ENCODE data around the gene TMEM273.
A peak's percentile ranks its signal among the peaks of the same experiment; 100 is the strongest.

Gene TMEM273

DNA sequence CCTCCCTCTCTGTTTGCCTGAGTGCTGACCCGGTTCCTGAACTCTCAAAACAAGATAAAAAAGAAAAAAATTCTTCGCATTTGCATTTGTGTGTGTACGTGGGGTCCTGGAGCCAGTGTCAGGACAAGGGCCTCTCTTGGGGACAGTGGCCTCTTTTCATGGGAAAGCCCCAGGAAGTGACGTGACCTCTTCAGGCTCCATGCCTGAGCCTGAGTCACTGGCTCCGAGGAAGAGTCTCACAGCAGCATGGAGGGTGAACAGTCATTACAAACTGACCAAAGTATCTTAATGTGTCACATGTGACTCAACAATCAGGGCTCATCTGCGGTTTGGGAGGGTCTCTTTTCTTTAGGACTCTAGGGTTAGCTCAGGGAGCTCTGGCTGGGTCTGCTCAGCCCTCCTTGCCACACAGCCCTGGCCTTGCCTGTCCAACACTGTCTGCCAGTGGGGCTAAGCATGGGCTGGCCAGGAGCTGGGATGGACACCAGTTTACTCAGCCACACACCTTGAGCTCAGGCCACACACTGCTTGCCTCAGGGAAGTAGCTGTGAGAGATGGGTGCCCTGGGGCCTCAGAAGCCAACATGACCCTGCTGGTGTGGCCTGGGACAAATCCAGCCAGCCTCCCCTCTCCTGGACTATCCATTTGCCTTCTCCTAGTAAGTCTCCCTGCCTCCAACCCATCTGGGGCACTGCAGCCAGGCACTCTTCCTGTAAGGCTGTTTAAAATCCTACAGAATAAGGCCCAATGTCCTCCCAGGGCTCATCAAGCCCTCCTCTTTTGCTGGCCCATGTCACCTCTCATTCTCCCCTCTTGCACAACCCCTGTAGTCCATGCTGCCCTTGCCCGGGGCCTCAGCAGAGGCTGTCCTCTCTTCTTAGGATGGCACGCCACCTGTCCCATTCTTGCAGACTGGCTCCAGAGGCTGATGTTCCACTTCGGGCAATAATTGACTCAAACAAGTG, 10.5 kb downstream of the TMEM273 start:
- WGBS (ENCODE audit: extremely low coverage, insufficient coverage, low lambda C conversion rate), result no CpG with 5 or more reads among the region's 9 CpGs
- no peaks in the 10 kb centered on the region for H3K79me1 ChIP-seq (ENCODE audit: low read length)
- no peak overlapping the region for H2BK5ac ChIP-seq (ENCODE audit: low read length)
- H2AK5ac ChIP-seq (ENCODE audit: low read length), result no peak overlapping the region
- no peak overlapping the region for H3K4ac ChIP-seq (ENCODE audit: low read depth, low read length)
- H3K4me3 ChIP-seq (ENCODE audit: low read length), result no peak overlapping the region
- H2BK120ac ChIP-seq (ENCODE audit: low read depth, low read length), result no peak overlapping the region
- H3K56ac ChIP-seq (ENCODE audit: low read length), result no peak overlapping the region
- no peak overlapping the region for H3K18ac ChIP-seq (ENCODE audit: low read length)
- no peak overlapping the region for H4K8ac ChIP-seq (ENCODE audit: low read depth, low read length)
- H3K9ac ChIP-seq (ENCODE audit: low read length), result no peak overlapping the region
- no peaks in the 10 kb centered on the region for H3K27me3 ChIP-seq (ENCODE audit: insufficient read depth, low read length, poor library complexity)
- no peak overlapping the region for H3K4me2 ChIP-seq (ENCODE audit: low read length)
- no peak overlapping the region for H3K23ac ChIP-seq (ENCODE audit: low read length)
- no peak for DNase-seq
- peaks cover 4% of the 10 kb centered on the region for H3K4me1 ChIP-seq (ENCODE audit: control insufficient read depth, low read depth, low read length)
- no peak overlapping the region for H4K5ac ChIP-seq (ENCODE audit: low read length)
- H3K79me2 ChIP-seq (ENCODE audit: control insufficient read depth, insufficient read depth, low read length), result no peaks in the 10 kb centered on the region
- H3K36me3 ChIP-seq (ENCODE audit: control insufficient read depth, insufficient read depth, low read length), result no peaks in the 10 kb centered on the region
- no peak overlapping the region for H2BK15ac ChIP-seq (replicated peaks; ENCODE audit: low read depth)
- H3K27ac ChIP-seq (ENCODE audit: low read depth, low read length), result no peak overlapping the region

DNA sequence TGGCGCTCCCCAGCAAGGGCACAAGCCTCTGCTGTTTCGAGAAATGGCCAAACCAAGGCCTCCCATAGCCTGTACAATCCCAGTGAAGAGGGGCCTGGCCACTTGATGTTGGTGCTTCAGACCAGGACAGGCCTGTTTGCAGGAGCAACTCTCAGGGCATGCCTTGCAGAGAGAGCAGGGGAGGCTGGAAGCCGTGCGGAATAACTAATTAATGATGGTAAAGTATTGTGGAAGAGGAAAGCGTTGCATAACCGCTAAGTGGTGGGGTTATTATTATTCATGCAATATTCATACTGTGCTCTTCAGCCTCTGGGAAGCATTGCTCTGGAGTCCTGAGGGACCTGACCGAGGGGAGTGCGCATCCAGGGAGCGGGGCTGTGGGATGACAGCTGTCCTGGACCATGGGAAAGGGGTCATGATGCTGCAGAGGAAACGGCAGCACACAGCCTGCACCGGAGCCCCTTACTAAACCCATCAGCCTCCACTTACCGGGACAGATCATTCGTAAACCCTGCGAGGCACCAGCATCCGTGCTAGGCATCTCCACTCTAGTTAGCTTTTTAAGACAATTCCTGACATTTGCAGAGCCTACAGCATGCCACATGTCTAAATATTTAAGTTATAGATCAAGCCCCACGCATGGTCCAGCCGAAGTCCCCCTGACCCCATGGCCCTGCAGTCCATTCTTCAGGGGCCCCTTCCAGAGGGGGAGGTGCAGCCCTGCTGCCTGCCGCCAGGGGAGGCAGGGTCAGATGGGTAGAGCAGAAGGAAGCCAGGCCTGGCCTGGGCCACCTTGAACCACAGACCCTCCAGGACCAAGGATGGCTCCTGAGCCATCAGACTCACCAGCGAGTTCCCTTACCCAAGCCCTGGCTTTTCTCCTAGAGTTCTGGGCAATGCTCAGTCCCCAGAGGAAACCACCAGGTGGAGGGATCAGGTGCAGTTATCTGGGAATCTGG, 11.6 kb downstream of the TMEM273 start:
- H3K27ac ChIP-seq (ENCODE audit: low read depth, low read length), result no peak overlapping the region

GRCh38 chr10:49175587-49176309, 12.4 kb downstream of the TMEM273 start:
- no peak overlapping the region for H4K8ac ChIP-seq (ENCODE audit: low read depth, low read length)
- DNase-seq, result no peak
- H3K4me1 ChIP-seq (ENCODE audit: control insufficient read depth, low read depth, low read length), result peaks cover 7% of the 10 kb centered on the region
- no peak overlapping the region for H3K4me3 ChIP-seq (ENCODE audit: low read length)
- no peak overlapping the region for H3K4me2 ChIP-seq (ENCODE audit: low read length)
- no peak overlapping the region for H3K56ac ChIP-seq (ENCODE audit: low read length)
- H3K79me1 ChIP-seq (ENCODE audit: low read length), result no peaks in the 10 kb centered on the region
- no peak overlapping the region for H2BK5ac ChIP-seq (ENCODE audit: low read length)
- no peak overlapping the region for H3K27ac ChIP-seq (ENCODE audit: low read depth, low read length)
- no peak overlapping the region for H2BK15ac ChIP-seq (replicated peaks; ENCODE audit: low read depth)
- no CpG with 5 or more reads among the region's 8 CpGs for WGBS (ENCODE audit: extremely low coverage, insufficient coverage, low lambda C conversion rate)
- H3K18ac ChIP-seq (ENCODE audit: low read length), result no peak overlapping the region
- no peak overlapping the region for H3K9ac ChIP-seq (ENCODE audit: low read length)
- no peaks in the 10 kb centered on the region for H3K36me3 ChIP-seq (ENCODE audit: control insufficient read depth, insufficient read depth, low read length)
- H2BK120ac ChIP-seq (ENCODE audit: low read depth, low read length), result no peak overlapping the region
- no peak overlapping the region for H3K4ac ChIP-seq (ENCODE audit: low read depth, low read length)
- H4K5ac ChIP-seq (ENCODE audit: low read length), result no peak overlapping the region
- no peak overlapping the region for H2AK5ac ChIP-seq (ENCODE audit: low read length)
- H3K27me3 ChIP-seq (ENCODE audit: insufficient read depth, low read length, poor library complexity), result no peaks in the 10 kb centered on the region
- no peak overlapping the region for H3K23ac ChIP-seq (ENCODE audit: low read length)
- no peaks in the 10 kb centered on the region for H3K79me2 ChIP-seq (ENCODE audit: control insufficient read depth, insufficient read depth, low read length)

More for the DNA sequence above, 11.6 kb downstream of the TMEM273 start:
- H3K79me1 ChIP-seq (ENCODE audit: low read length), result no peaks in the 10 kb centered on the region
- H3K56ac ChIP-seq (ENCODE audit: low read length), result no peak overlapping the region
- H3K4ac ChIP-seq (ENCODE audit: low read depth, low read length), result no peak overlapping the region
- no peaks in the 10 kb centered on the region for H3K36me3 ChIP-seq (ENCODE audit: control insufficient read depth, insufficient read depth, low read length)
- no CpG with 5 or more reads among the region's 19 CpGs for WGBS (ENCODE audit: extremely low coverage, insufficient coverage, low lambda C conversion rate)
- H3K4me3 ChIP-seq (ENCODE audit: low read length), result no peak overlapping the region
- H2BK5ac ChIP-seq (ENCODE audit: low read length), result no peak overlapping the region
- DNase-seq, result no peak
- no peak overlapping the region for H2BK15ac ChIP-seq (replicated peaks; ENCODE audit: low read depth)
- H3K79me2 ChIP-seq (ENCODE audit: control insufficient read depth, insufficient read depth, low read length), result no peaks in the 10 kb centered on the region
- H3K18ac ChIP-seq (ENCODE audit: low read length), result no peak overlapping the region
- no peak overlapping the region for H4K8ac ChIP-seq (ENCODE audit: low read depth, low read length)
- H2AK5ac ChIP-seq (ENCODE audit: low read length), result no peak overlapping the region
- H3K4me2 ChIP-seq (ENCODE audit: low read length), result no peak overlapping the region
- no peak overlapping the region for H3K9ac ChIP-seq (ENCODE audit: low read length)
- H3K4me1 ChIP-seq (ENCODE audit: control insufficient read depth, low read depth, low read length), result peaks cover 7% of the 10 kb centered on the region
- H3K27me3 ChIP-seq (ENCODE audit: insufficient read depth, low read length, poor library complexity), result no peaks in the 10 kb centered on the region
- H3K23ac ChIP-seq (ENCODE audit: low read length), result no peak overlapping the region
- no peak overlapping the region for H4K5ac ChIP-seq (ENCODE audit: low read length)
- H2BK120ac ChIP-seq (ENCODE audit: low read depth, low read length), result no peak overlapping the region

DNA sequence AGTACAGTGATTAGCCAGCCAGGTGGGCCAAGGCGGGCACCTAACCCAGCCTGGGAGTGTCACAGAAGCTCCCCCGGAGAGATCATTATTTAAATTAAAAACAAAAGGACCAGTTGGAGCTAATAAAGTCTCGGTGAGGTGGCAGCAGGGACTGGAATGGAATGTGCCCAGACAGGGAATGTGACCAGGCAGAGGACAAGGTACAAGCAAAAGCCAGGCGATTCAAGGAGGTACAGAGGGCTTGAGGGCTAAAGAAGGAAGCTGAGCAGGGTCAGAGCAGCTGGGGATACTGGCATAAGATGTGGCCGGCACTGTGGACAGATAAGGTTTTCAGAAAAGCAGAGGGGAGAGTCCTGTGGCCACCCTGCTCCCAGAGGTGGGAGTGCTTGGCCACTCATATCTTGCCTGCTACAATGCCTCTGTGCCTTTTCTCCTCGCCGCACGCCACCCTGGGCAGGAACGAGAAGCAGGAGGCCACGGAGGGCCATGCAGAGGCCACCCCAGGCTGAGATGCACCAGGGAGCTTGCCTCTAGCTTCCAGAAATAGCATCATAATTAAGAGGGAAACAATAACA, 13.2 kb downstream of the TMEM273 start:
- Histone ChIP-seq H2AK5ac (ENCODE audit: low read length) (no peak overlapping the region), H2BK15ac (replicated peaks; ENCODE audit: low read depth) (no peak overlapping the region), H3K18ac (ENCODE audit: low read length) (no peak overlapping the region), H3K4ac (ENCODE audit: low read depth, low read length) (no peak overlapping the region), H3K56ac (ENCODE audit: low read length) (no peak overlapping the region), H4K5ac (ENCODE audit: low read length) (no peak overlapping the region), H2BK120ac (ENCODE audit: low read depth, low read length) (no peak overlapping the region), H3K4me1 (ENCODE audit: control insufficient read depth, low read depth, low read length) (peaks cover 7% of the 10 kb centered on the region), H3K4me2 (ENCODE audit: low read length) (no peak overlapping the region), H4K8ac (ENCODE audit: low read depth, low read length) (no peak overlapping the region), H3K9ac (ENCODE audit: low read length) (no peak overlapping the region), H3K23ac (ENCODE audit: low read length) (no peak overlapping the region), H3K79me1 (ENCODE audit: low read length) (no peaks in the 10 kb centered on the region), H3K79me2 (ENCODE audit: control insufficient read depth, insufficient read depth, low read length) (no peaks in the 10 kb centered on the region), H3K27me3 (ENCODE audit: insufficient read depth, low read length, poor library complexity) (no peaks in the 10 kb centered on the region), H2BK5ac (ENCODE audit: low read length) (no peak overlapping the region), H3K36me3 (ENCODE audit: control insufficient read depth, insufficient read depth, low read length) (no peaks in the 10 kb centered on the region), H3K27ac (ENCODE audit: low read depth, low read length) (no peak overlapping the region), H3K4me3 (ENCODE audit: low read length) (no peak overlapping the region)
- peak; percentile 15 for DNase-seq
- no CpG with 5 or more reads among the region's 10 CpGs for WGBS (ENCODE audit: extremely low coverage, insufficient coverage, low lambda C conversion rate)

DNA sequence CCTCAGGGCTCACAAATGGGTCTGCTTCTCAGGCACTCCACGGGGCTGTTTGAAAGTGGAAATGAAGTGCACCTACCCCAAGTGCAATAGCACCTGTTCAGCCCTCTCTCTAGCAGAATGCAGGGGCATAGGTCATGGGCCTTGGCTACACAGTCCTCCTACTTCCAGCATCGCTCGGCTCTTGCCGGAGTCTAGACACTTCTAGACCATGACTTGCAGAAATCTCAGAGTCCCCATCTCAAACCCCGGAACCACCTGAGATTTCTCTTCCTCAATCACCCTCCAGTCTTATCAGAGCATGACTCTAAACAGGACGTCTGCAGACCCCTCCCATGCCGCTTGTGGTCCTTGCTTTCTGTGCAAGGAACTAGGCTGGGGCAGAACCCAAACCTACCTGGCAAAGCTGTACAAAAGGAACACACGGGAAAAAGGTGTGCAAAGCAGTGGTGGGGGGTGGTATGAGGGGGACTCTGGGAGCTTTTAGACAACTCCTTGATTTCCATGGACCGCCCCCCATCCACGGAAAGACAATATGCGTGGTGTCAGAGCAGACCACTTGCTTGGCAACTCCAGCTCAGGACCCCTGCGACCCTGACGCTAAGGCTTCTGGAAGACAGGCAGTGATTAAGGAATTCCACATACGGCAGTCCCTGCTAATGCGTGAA, 13.8 kb downstream of the TMEM273 start:
- H3K4ac ChIP-seq (ENCODE audit: low read depth, low read length), result no peak overlapping the region
- no peak overlapping the region for H4K5ac ChIP-seq (ENCODE audit: low read length)
- no peak overlapping the region for H2AK5ac ChIP-seq (ENCODE audit: low read length)
- H2BK15ac ChIP-seq (replicated peaks; ENCODE audit: low read depth), result no peak overlapping the region
- H4K8ac ChIP-seq (ENCODE audit: low read depth, low read length), result no peak overlapping the region
- H3K9ac ChIP-seq (ENCODE audit: low read length), result no peak overlapping the region
- WGBS (ENCODE audit: extremely low coverage, insufficient coverage, low lambda C conversion rate), result no CpG with 5 or more reads among the region's 15 CpGs
- H3K79me2 ChIP-seq (ENCODE audit: control insufficient read depth, insufficient read depth, low read length), result no peaks in the 10 kb centered on the region
- no peak overlapping the region for H3K23ac ChIP-seq (ENCODE audit: low read length)
- H3K56ac ChIP-seq (ENCODE audit: low read length), result no peak overlapping the region
- no peak overlapping the region for H3K27ac ChIP-seq (ENCODE audit: low read depth, low read length)
- no peak overlapping the region for H2BK5ac ChIP-seq (ENCODE audit: low read length)
- H2BK120ac ChIP-seq (ENCODE audit: low read depth, low read length), result no peak overlapping the region
- no peaks in the 10 kb centered on the region for H3K79me1 ChIP-seq (ENCODE audit: low read length)
- no peak overlapping the region for H3K18ac ChIP-seq (ENCODE audit: low read length)
- no peaks in the 10 kb centered on the region for H3K36me3 ChIP-seq (ENCODE audit: control insufficient read depth, insufficient read depth, low read length)
- H3K4me2 ChIP-seq (ENCODE audit: low read length), result no peak overlapping the region
- DNase-seq, result peak; percentile 14
- no peak overlapping the region for H3K4me3 ChIP-seq (ENCODE audit: low read length)
- peaks cover 7% of the 10 kb centered on the region for H3K4me1 ChIP-seq (ENCODE audit: control insufficient read depth, low read depth, low read length)
- H3K27me3 ChIP-seq (ENCODE audit: insufficient read depth, low read length, poor library complexity), result no peaks in the 10 kb centered on the region

Data from mesendoderm (in vitro differentiated cells).